Hippocampal formation (tissue), 2 donors: ENCODE results near the gene SEC16B.
A peak's percentile ranks its signal among the peaks of the same experiment; 100 is the strongest.
"Not testable (repeated sequence)": the region's sequence is repeated elsewhere in the genome, so short reads cannot be mapped to it uniquely, and the experiment has no call there.

Source experiments
- DNase-seq, 2 donors: peaks; one replicate each; lab custom pipeline; 2025; lab: John Stamatoyannopoulos, UW

Gene SEC16B

GRCh38 chr1:177969825-177970371, at the start of gene SEC16B:
Gene SEC16B (minus strand): TSS chr1:177970058. CDS start chr1:177967981, 2,077 bp downstream.
- DNase-seq, result no peak

- no peak for DNase-seq
Measured at GRCh38 chr1:178019622-178020021, 49.8 kb upstream of the SEC16B start.

GRCh38 chr1:178019208-178019607, 49.4 kb upstream of the SEC16B start:
- DNase-seq, result no peak

- no peak for DNase-seq
Measured at GRCh38 chr1:178017517-178017916, 47.7 kb upstream of the SEC16B start.

- DNase-seq, result no peak
Measured at GRCh38 chr1:178011864-178012503, 42.1 kb upstream of the SEC16B start.

GRCh38 chr1:178011465-178011828, 41.6 kb upstream of the SEC16B start:
- DNase-seq, result no peak

GRCh38 chr1:178010674-178011464, 41.0 kb upstream of the SEC16B start:
- DNase-seq, result no peak

GRCh38 chr1:178006043-178006442, 36.2 kb upstream of the SEC16B start:
- no peak for DNase-seq

GRCh38 chr1:178005450-178005849, 35.6 kb upstream of the SEC16B start:
- DNase-seq, result no peak

- DNase-seq, result no peak
Measured at GRCh38 chr1:178004926-178005391, 35.1 kb upstream of the SEC16B start.

DNA sequence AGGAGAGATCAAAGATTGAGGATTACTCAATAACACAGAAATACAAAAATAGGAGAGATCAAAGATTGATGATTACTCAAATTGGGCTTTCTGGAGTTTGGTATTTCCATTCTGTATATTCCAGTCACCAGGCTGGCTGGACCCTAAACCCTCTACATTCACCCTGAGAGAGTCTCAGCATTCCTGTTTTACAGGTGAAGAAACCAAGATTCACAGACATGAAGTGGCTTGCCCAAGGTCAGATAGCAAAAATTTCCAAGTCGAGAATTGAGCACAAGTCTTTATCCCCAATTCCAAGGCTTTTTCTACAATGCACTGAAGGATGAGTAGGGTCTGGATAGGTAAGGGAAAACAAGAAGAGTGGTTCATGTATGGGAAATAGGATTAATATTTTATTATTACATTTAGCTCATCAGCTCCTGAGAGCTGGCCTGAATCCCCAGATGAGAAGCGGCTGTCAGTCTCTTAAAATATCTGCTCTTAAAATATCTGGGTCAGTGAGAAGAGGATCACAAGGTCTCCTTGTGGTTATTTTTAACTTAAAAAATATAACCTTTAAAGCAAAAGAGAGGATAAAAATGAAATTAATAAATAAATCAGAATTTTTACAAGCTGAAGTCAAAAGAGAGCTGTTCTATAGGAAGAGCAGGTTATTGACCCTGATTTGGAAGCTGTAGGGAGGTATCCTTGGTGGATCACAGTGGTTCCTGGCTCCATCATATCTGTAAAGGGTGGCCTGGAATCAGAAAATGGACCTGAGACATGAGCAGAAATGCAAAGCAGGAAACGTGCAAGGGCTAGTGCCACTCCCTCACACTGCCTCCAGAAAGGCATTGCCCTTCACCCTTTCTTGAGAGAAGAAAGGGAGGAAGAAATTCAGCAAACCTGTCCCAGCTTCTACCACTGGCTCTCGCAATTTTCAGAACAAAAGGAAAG, 29.1 kb upstream of the SEC16B start:
- DNase-seq, result no peak

- no peak for DNase-seq
Measured at GRCh38 chr1:177996957-177997356, 27.1 kb upstream of the SEC16B start.

- DNase-seq, result no peak
Measured at GRCh38 chr1:177995369-177995768, 25.5 kb upstream of the SEC16B start.

GRCh38 chr1:177986281-177986680, 16.4 kb upstream of the SEC16B start:
- not testable (repeated sequence) for DNase-seq

GRCh38 chr1:177984761-177985160, 14.9 kb upstream of the SEC16B start:
- DNase-seq, result no peak

GRCh38 chr1:177984136-177984525, 14.3 kb upstream of the SEC16B start:
- DNase-seq, result peak; percentile 49 to 64

GRCh38 chr1:177983482-177984135, 13.8 kb upstream of the SEC16B start:
- no peak for DNase-seq

GRCh38 chr1:177983077-177983476, 13.2 kb upstream of the SEC16B start:
- no peak for DNase-seq

DNA sequence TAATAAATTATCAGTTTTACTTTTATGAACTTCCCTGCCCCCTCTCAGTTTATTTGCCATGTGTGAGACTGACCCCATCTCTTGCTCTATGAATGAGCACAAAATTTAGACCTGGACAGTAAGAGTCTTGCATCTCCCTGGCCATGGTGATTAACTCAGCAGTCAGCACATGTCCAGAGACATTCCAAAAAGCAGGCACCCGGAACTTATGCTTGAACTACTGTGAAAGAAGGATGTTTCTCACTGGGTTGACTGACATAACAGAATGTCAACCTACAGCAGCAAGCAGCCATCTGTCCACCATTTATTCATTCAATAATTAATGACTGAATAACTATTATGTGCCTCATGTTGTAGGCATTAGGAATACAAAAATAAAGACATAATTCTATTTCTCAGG, 11.3 kb upstream of the SEC16B start:
- no peak for DNase-seq

GRCh38 chr1:177979272-177979671, 9.4 kb upstream of the SEC16B start:
- no peak for DNase-seq

DNA sequence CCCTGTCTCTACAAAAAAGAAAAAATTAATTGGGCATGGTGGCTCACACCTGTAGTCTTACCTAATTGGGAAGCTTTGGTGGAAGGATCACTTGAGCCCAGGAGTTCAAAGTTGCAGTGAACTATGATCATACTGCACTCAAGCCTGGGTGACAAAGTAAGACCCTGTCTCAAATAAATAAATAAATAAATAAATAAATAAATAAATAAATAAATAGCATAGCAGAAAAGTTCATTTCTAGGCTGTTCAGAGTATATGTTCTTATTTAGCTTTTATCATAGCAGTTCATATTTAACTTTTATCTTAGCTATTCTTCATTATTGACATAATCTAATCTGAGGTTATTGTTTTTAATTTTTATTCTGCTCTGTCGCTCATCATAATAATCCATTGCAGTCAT, 8.7 kb upstream of the SEC16B start:
- DNase-seq, result no peak

- DNase-seq, result no peak
Measured at GRCh38 chr1:177977141-177977540, 7.3 kb upstream of the SEC16B start.
